Ureter (tissue), 1 donor: ENCODE results near the gene DOCK9. TPM values are rescaled to one million over a fixed set of nuclear protein-coding genes. Genes with fewer than 3 reads are reported as not detected.

Experiments used
- DNase-seq: peaks from one replicate; pipeline ENCODE4 v3.0.0-alpha.2; 2020; ENCODE audit warnings: low spot score
- total RNA-seq: library from RNA; stranded (reverse); gene quantifications from one replicate; pipeline ENCODE4 v1.2.4, GENCODE V29; 2023
- donor health status: DM: yes; HTN: yes; CAD: no.

DOCK9 gene
- total RNA-seq, 1 donor from 2014 or later: 108 TPM

DNA sequence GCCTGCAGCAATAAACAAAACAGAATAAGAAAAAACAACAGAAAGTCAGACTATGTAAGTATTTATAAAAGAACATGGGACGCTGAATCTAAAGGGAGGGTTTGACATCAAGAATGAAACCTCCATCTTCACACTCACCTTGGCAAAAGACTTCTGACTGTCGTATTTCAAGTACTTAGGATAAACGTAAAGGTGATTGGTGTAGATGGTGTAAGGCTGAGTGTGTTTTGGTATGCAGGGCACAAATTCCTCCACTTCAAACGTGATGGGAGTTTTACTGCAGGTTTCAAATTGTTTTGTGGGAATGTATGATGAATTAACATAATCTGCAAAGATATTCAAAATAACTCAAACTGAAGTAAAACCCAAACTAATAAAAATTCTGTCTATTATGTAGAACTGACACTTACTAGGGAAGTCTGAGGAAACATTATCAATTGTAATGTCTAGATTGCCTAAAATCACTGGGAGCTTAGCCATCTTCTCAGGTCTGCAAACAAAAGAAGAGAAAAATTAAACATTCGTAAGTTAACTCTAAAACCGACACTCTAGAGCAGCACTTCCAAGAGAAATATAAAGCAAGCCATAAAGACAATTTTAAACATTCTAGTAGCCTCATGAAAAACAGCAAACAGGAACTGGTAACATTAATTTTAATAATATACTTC lies 89.5 kb downstream of the DOCK9 start:
- DNase-seq: no peak

DNA sequence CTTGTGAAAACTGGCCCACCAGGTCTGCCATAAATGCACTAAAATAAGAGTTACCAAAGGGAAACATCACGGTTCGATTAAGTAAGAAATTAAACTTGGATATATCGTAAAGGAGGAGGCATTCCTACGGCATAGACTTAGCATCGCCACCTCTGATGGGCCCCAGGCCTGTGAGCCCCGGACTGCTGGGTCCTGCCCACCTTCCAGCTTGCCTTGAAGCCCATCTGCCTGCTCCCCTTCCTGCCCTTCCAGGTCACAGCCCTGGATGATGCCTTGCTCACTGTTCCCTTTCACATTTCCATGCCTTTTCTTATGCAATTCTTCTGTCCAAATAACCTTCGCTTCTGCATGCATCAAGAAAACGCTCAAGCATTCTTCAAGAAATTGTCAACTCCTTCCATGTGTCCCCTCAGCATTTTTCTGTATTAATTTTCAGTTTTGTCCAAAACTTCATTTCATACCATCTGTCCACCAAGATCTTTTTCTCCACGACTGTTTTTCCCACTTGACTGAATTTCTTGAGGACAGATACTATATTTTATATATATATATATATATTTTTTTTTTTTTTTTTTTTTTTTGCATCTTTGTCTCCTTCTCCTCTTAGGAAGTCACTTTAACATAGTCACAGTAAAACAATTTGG lies 91.2 kb downstream of the DOCK9 start:
- DNase-seq: no peak

DNA sequence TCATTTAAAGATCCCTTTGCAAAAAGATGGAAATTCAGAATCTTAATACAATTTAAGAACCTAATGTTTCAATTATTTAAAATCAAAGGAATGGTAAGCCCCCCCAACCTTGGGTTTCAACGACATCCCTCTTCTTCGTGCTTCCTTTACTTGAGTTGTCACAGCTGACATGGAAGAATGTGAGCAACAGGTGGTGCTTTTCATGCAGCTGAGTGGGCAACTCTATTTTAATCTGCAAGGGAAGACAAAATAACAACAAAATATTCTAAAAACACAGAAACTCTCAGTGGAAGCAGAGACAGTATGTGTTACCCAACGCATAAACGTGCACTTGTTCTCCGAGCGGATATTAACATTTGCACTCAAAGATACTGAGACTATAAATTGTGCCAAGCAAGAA lies 92.3 kb downstream of the DOCK9 start:
- no peak for DNase-seq

DNA sequence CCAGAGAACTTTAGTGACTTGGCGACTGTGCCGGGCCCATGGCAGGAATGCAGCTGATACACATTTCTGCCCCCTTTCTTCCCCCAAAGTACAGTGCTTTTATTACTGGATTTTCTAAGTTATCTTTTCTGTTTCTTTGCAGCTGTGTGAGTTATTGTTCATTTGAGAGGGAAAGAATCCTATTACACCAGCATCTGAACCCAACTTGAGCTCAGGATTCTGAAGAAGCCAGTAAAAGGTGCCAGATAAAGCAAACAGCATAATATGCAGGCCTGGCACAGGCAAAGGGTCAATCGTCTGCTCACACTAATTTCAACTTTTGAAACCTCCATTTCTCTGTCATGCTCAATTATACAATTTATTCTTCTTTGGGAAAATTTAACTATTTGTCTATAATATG lies 93.9 kb downstream of the DOCK9 start:
- DNase-seq: no peak

- no peak for DNase-seq
Measured at GRCh38 chr13:98881390-98881789, 96.5 kb downstream of the DOCK9 start.

DNA sequence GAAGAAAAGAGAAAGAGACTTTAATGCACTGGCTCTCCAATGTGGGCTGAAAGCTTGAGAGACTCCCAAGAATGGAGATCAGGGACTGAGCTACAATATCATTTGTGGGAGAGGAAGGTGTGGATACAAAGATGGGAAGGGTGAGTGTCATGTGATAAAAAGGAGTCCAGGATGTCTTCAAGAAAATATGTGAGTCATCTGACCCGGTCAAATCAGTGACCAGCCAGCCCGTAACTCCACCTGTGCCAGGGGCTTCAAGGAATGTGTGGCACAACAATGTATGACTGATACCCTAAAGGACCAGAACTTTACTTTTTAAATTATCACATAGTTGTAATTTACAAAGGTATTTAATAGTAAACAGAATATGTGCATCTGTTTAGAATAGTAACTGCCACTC lies 97.2 kb downstream of the DOCK9 start:
- no peak for DNase-seq

DNA sequence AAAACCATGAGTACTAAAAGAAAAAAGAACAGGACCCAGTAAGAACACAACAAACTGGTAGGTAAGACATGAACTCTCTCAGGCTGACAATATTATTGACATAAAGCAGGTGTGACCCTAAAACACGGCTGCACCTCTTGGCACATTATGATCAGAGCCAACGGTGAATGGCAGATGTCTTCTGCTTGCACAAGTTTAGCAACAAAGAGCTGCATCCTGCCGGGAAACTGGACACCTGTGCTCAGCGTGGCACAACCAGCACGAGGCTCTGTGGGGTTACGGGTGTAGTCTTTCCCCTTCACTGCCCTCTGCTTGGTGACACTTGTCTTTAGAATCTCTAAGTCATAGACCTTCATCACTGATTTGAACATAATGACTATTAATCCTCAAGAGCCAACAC lies 97.9 kb downstream of the DOCK9 start:
- no peak for DNase-seq

DNA sequence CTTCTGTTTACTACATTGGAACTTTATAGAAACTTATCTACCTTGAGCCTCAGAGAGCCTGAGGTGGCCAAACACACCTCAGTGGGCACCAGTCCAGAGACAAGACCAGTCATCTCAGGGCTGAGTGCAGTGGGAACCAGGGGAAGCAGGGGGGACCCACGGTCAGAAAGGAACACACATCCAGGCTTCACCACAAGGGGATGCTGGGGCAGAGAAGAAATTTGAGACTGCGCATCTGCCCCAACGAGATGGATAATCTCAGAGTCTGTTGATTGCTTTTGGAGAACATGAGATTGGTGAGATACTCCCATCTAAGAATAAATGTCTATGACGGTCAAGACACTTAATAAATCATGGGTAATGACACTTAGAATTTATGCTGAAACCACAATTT lies 98.7 kb downstream of the DOCK9 start:
- DNase-seq: no peak

- no peak for DNase-seq
Measured at GRCh38 chr13:98878486-98879126, 99.3 kb downstream of the DOCK9 start.

- DNase-seq: no peak
Measured at GRCh38 chr13:98877936-98878335, 99.9 kb downstream of the DOCK9 start.

DNA sequence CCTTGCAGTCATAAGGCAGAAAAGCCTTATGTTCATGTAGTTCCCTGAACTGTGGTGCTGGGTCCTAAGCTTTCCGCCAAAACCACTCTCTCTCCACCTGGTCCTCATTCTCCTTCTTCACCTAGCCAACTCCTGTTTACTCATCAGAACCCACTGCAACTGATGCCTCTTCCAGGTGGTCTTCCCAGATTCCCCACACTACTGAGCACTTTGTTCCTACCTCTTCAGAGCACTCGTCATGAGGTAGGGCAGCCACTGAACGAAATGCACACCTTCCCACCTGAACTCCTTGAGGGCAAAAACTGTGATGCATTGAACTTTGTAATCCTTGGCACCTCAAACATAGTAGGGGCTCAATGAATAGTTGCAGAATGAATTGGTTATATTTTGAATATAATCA lies 100.4 kb downstream of the DOCK9 start:
- DNase-seq: no peak

- no peak for DNase-seq
Measured at GRCh38 chr13:98875146-98875729, 102.6 kb downstream of the DOCK9 start.

DNA sequence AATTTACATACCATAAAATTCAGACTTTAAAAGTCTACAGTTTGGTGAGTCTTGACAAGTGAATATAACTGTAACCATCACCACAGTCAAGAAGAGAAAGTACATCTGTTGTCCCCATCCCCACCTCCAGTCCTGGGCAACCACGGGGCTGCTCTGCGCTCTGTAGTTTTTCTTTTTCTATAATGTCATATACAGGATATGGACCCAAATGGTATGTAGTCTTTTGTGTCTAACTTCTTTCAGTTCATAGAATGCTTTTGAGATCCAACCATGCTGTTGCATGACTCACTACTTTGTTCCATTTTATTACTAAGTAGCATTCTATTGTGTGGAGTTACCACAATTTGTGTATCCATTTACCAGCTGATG lies 103.9 kb downstream of the DOCK9 start:
- DNase-seq: no peak

DNA sequence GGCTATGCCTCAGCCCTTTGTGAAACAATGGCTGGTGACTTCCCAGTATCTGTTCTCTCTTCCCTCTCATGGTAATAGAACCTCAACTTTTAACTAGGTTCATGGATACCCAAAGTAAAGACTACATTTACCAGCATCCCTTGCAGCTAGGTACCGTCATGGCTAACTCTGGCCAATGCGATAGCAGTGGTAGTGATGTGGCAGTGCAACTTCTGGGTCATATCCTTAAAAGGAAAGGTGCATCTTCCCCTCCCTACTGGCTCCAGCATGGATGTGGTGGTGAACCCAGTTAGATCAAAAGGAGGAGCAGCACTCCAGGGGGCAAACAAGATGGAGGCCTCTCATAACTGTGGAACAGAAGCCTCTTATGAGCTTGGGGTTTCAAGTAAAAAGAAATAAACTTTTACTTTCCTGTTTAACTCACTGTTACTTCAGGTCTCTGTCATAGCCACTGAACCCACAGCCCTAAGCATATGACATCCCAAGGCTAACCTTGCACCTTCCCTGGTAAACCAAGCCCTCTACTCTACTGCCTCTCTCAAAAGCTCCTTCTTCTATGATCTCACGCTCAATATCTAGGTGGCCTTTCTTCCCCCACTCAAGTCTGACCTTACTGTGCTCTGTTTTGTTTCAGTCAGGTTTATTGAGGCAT lies 104.4 kb downstream of the DOCK9 start:
- no peak for DNase-seq

- DNase-seq: no peak
Measured at GRCh38 chr13:98871727-98872126, 106.1 kb downstream of the DOCK9 start.

GRCh38 chr13:98869408-98870090 lies 108.3 kb downstream of the DOCK9 start:
- DNase-seq: no peak

DNA sequence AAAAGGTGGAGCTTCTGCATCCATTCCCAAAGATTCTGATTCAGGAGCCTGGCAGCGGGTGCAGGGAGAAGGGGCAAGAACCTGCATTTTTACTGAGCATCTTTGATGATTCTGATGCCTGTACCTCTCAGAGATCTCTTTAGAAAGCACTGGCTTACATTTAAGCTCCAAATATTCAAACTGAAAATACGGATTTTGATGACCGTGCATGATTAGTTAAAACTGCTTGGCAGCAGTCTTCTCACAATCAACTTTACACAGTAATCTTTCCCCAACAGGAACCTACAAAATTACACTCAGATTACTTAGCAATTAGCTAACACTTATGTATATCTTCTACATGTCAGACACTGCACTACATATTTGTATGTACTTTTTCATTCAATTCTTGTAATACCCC lies 108.9 kb downstream of the DOCK9 start:
- DNase-seq: no peak

GRCh38 chr13:98866882-98867281 lies 111.0 kb downstream of the DOCK9 start:
- DNase-seq: no peak

DNA sequence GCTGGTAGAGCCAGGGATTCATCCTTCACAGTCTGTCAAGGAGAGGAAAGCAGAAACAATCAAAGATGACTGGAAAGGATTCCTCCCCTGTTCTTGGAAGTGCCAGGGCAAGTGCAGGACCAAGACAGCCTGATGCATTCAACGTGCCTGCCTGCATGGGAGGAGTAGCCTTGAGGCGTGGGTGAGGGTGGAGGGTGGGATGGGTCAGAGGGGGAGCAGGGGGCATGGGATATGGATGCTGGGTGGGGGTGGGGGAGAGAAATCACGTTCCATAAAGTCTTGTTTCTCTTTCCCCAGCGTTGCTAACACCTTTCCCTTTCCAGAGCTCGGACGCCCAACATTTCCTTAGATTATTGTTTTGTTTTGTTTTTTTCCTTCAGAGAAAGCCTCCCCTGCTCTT lies 117.4 kb downstream of the DOCK9 start:
- DNase-seq: no peak

DNA sequence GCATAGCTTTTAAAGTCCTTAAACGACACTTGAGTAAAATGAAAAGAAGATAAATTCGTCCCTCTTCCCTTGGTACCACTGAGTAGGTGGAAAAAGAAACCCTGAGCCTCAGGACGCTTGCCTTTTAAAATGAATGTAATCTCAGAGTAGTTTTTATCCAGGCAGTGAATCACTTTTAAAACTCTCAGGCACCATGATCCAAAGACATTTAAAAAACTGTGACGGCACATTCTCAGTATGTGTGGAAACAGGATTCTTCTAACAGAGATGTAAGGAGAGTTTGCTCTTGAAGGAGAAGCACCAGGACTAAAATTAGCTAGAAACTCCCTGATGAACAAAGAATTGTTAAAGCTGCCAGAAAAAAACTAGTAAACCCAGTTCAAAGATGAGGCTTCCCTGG lies 119.7 kb downstream of the DOCK9 start:
- no peak for DNase-seq

GRCh38 chr13:98856983-98857382 lies 120.9 kb downstream of the DOCK9 start:
- no peak for DNase-seq

DNA sequence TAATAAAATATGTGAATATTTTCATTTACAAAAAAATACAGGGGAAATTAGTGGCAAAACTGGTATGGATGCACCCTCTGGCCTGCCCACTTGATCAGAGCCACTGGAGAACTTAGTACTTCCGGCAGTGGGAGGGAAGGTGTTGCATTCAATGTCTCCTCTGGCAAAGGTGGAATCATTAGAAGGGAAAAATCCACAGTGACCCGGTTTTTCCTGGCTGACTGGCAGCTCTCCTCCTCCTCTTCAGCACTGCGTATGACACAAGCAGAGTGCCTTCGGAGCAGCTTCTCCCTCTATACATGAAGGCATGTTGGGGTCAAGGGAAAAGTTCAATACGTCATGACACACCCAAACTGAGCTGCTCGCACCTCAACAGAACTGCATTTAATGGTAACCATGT lies 123.4 kb downstream of the DOCK9 start:
- DNase-seq: no peak
